ENCODE results near the gene TMEM135.

The TMEM135 gene

DNA sequence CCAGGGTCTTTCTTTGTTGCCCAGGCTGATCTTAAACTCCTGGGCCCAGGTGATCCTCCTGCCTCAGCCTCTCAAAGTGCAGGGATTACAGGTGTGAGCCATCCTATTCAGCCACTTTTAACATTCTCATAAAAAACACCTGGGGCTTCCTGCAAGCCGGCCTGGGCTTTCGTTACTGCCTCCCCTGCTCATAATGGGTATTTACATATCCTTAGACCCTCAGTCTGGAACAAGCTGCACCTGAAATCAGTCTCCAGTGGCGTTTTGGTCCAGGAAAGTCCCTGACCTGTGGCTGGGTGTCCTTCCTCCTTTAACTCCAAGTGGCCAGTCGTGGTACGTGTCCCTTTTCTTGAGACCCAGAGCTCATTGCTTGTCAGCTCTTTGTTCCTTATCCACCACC lies 320.7 kb downstream of the TMEM135 start:
- H3F3A ChIP-seq (ENCODE audit: control insufficient read depth, insufficient read depth): no peaks in the 10 kb centered on the region
- H3K79me2 ChIP-seq (ENCODE audit: control insufficient read depth, low read length): no peaks in the 10 kb centered on the region
- no peaks in the 10 kb centered on the region; the same call in 1 of the 2 replicates for H3K27me3 ChIP-seq (ENCODE audit: control insufficient read depth, low read length)
- H3K9me3 ChIP-seq (ENCODE audit: control insufficient read depth, insufficient read depth, low read length): no peaks in the 10 kb centered on the region
- no peak overlapping the region for H3K4me2 ChIP-seq (ENCODE audit: low read length)
- H4K20me1 ChIP-seq (ENCODE audit: control insufficient read depth, insufficient read depth, low read depth, low read length): no peaks in the 10 kb centered on the region
- TF ChIP-seq EZH2phosphoT487 (IDR thresholded peaks at IDR 0.05; ENCODE audit: borderline replicate concordance, low read length): no peak
- TF ChIP-seq, protein P1, sequence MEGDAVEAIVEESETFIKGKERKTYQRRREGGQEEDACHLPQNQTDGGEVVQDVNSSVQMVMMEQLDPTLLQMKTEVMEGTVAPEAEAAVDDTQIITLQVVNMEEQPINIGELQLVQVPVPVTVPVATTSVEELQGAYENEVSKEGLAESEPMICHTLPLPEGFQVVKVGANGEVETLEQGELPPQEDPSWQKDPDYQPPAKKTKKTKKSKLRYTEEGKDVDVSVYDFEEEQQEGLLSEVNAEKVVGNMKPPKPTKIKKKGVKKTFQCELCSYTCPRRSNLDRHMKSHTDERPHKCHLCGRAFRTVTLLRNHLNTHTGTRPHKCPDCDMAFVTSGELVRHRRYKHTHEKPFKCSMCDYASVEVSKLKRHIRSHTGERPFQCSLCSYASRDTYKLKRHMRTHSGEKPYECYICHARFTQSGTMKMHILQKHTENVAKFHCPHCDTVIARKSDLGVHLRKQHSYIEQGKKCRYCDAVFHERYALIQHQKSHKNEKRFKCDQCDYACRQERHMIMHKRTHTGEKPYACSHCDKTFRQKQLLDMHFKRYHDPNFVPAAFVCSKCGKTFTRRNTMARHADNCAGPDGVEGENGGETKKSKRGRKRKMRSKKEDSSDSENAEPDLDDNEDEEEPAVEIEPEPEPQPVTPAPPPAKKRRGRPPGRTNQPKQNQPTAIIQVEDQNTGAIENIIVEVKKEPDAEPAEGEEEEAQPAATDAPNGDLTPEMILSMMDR (IDR thresholded peaks at IDR 0.05; ENCODE audit: low read depth, low read length, poor library complexity, severe bottlenecking): no peak
- no peaks in the 10 kb centered on the region for H3K9me2 ChIP-seq (replicated peaks; ENCODE audit: control insufficient read depth, low read length)
- no peak overlapping the region for H3K4me3 ChIP-seq (ENCODE audit: low read length)
- H3K4me1 ChIP-seq (ENCODE audit: control insufficient read depth, low read length): no peaks in the 10 kb centered on the region
- H3K36me3 ChIP-seq (ENCODE audit: control insufficient read depth, low read length): no peaks in the 10 kb centered on the region
- H3K27ac ChIP-seq (ENCODE audit: low read depth, low read length): no peak overlapping the region

DNA sequence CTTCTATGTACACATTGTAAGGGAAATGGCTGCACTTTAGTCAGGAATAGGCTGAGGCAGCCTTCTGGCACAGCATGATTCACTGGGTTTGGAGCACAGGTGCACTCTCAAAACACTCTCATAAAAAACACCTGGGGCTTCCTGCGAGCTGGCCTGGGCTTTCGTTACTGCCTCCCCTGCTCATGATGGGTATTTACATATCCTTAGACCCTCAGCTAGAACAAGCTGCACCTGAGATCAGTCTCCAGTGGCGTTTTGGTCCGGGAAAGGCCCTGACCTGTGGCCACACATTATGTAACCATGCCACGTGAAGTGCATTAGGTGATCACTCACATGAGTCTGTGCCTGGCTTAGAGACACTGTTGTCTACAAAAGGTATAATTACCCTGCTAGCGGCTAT lies 321.7 kb downstream of the TMEM135 start:
- Histone ChIP-seq H3K27ac (ENCODE audit: low read depth, low read length) (no peak overlapping the region), H3K4me1 (ENCODE audit: control insufficient read depth, low read length) (no peaks in the 10 kb centered on the region)

GRCh38 chr11:87361891-87362290 lies 324.2 kb downstream of the TMEM135 start:
- no peaks in the 10 kb centered on the region for H3F3A ChIP-seq (ENCODE audit: control insufficient read depth, insufficient read depth)
- no peak for TF ChIP-seq EZH2phosphoT487 (IDR thresholded peaks at IDR 0.05; ENCODE audit: borderline replicate concordance, low read length)
- TF ChIP-seq, protein P1 (IDR thresholded peaks at IDR 0.05; ENCODE audit: low read depth, low read length, poor library complexity, severe bottlenecking): no peak

More for the DNA sequence above, 321.7 kb downstream of the TMEM135 start:
- Histone ChIP-seq H3F3A (ENCODE audit: control insufficient read depth, insufficient read depth) (no peaks in the 10 kb centered on the region), H3K36me3 (ENCODE audit: control insufficient read depth, low read length) (no peaks in the 10 kb centered on the region), H3K27me3 (ENCODE audit: control insufficient read depth, low read length) (no peaks in the 10 kb centered on the region; the same call in 1 of the 2 replicates), H3K9me2 (replicated peaks; ENCODE audit: control insufficient read depth, low read length) (no peaks in the 10 kb centered on the region), H4K20me1 (ENCODE audit: control insufficient read depth, insufficient read depth, low read depth, low read length) (no peaks in the 10 kb centered on the region), H3K4me3 (ENCODE audit: low read length) (no peak overlapping the region), H3K9me3 (ENCODE audit: control insufficient read depth, insufficient read depth, low read length) (no peaks in the 10 kb centered on the region), H3K4me2 (ENCODE audit: low read length) (no peak overlapping the region), H3K79me2 (ENCODE audit: control insufficient read depth, low read length) (no peaks in the 10 kb centered on the region)
- TF ChIP-seq, protein P1 (IDR thresholded peaks at IDR 0.05; ENCODE audit: low read depth, low read length, poor library complexity, severe bottlenecking): no peak
- TF ChIP-seq EZH2phosphoT487 (IDR thresholded peaks at IDR 0.05; ENCODE audit: borderline replicate concordance, low read length): no peak

More at GRCh38 chr11:87361891-87362290, 324.2 kb downstream of the TMEM135 start:
- no peak overlapping the region for H3K27ac ChIP-seq (ENCODE audit: low read depth, low read length)
- H3K79me2 ChIP-seq (ENCODE audit: control insufficient read depth, low read length): no peaks in the 10 kb centered on the region
- no peaks in the 10 kb centered on the region; the same call in 1 of the 2 replicates for H3K27me3 ChIP-seq (ENCODE audit: control insufficient read depth, low read length)
- H3K9me2 ChIP-seq (replicated peaks; ENCODE audit: control insufficient read depth, low read length): no peaks in the 10 kb centered on the region
- H3K36me3 ChIP-seq (ENCODE audit: control insufficient read depth, low read length): no peaks in the 10 kb centered on the region
- no peak overlapping the region for H3K4me2 ChIP-seq (ENCODE audit: low read length)
- no peaks in the 10 kb centered on the region for H3K9me3 ChIP-seq (ENCODE audit: control insufficient read depth, insufficient read depth, low read length)
- H3K4me1 ChIP-seq (ENCODE audit: control insufficient read depth, low read length): no peaks in the 10 kb centered on the region
- no peaks in the 10 kb centered on the region for H4K20me1 ChIP-seq (ENCODE audit: control insufficient read depth, insufficient read depth, low read depth, low read length)
- no peak overlapping the region for H3K4me3 ChIP-seq (ENCODE audit: low read length)
